SK-N-MC (cell line): Measurements from ENCODE around the gene FTL.

Source experiments
- DNase-seq: peaks from one replicate; pipeline ENCODE4 v3.0.0-alpha.2; 2011; ENCODE audit warnings: low read depth, low spot score
- H3K27ac ChIP-seq: fragments of 200-600 bp; sonication (generic); 2 replicates; pipeline ENCODE4 v1.5.1; 2016; ENCODE audit warnings: mixed run types
- H3K36me3 ChIP-seq: fragments of 200-600 bp; sonication (generic); 2 replicates; pipeline ENCODE4 v1.6.1; 2017; ENCODE audit warnings: antibody characterized with exemption, low read length, mixed read lengths; ENCODE audit not compliant: insufficient read depth
- H3K4me3 ChIP-seq: fragments of 200-600 bp; sonication (generic); 2 replicates; pipeline ENCODE4 v1.5.1; 2016
- H3K9ac ChIP-seq: fragments of 200-600 bp; sonication (generic); 2 replicates; pipeline ENCODE4 v1.8.0; 2017; ENCODE audit warnings: mixed run types, mixed read lengths; ENCODE audit not compliant: insufficient read length
- H3K9me3 ChIP-seq: fragments of 200-600 bp; sonication (generic); 2 replicates; pipeline ENCODE4 v1.6.1; 2017; ENCODE audit warnings: low read depth, mild to moderate bottlenecking, antibody characterized with exemption, low read length, moderate library complexity, mixed read lengths
- EZH2 ChIP-seq: fragments of 200-600 bp; sonication (generic); IDR thresholded peaks from one replicate; pipeline ENCODE4 v1.6.1; 2017; ENCODE audit warnings: antibody characterized with exemption
- FOXP2 ChIP-seq: optimal IDR thresholded peaks from 2 replicates; pipeline ENCODE3; 2011; ENCODE audit warnings: mild to moderate bottlenecking, moderate library complexity; ENCODE audit not compliant: insufficient read depth; ENCODE audit errors: extremely low read length, control extremely low read depth
- POLR2AphosphoS5 ChIP-seq: IDR thresholded peaks from 2 replicates; pipeline ENCODE4 v1.6.1; 2012; ENCODE audit warnings: mild to moderate bottlenecking, low read depth, low read length, borderline replicate concordance

The FTL gene

GRCh38 chr19:48967346-48968178 is 2.5 kb downstream of the FTL start:
- no peak for DNase-seq
- H3K36me3 ChIP-seq = peaks cover 17% of the 10 kb centered on the region
- H3K27ac ChIP-seq = peak overlapping the region; percentile 87
- no peak overlapping the region for H3K9ac ChIP-seq
- H3K9me3 ChIP-seq = no peaks in the 10 kb centered on the region
- no peak overlapping the region for H3K4me3 ChIP-seq
- TF ChIP-seq POLR2AphosphoS5 (peak; percentile 41; the same call in 1 of the 2 replicates), EZH2 (no peak), FOXP2 (no peak)

- Histone ChIP-seq H3K4me3 (no peak overlapping the region), H3K27ac (peak overlapping the region; percentile 87), H3K9ac (no peak overlapping the region), H3K9me3 (no peaks in the 10 kb centered on the region), H3K36me3 (peaks cover 17% of the 10 kb centered on the region)
- no peak for DNase-seq
- no peak for TF ChIP-seq EZH2
- no peak for TF ChIP-seq FOXP2
- no peak for TF ChIP-seq POLR2AphosphoS5
Measured at GRCh38 chr19:48968179-48968661, 3.1 kb downstream of the FTL start.

- DNase-seq = no peak
- TF ChIP-seq POLR2AphosphoS5 (peak; percentile 30; the same call in 1 of the 2 replicates), FOXP2 (no peak)
- no peak overlapping the region for H3K4me3 ChIP-seq
- H3K9ac ChIP-seq = no peak overlapping the region
- H3K27ac ChIP-seq = peak overlapping the region; percentile 87
- H3K36me3 ChIP-seq = peaks cover 20% of the 10 kb centered on the region
- H3K9me3 ChIP-seq = no peaks in the 10 kb centered on the region
Measured at GRCh38 chr19:48968813-48969218, 3.7 kb downstream of the FTL start.

- TF ChIP-seq EZH2 = no peak
- TF ChIP-seq FOXP2 = no peak
- TF ChIP-seq POLR2AphosphoS5 = no peak
- peak; percentile 73 for DNase-seq
- Histone ChIP-seq H3K27ac (peak overlapping the region; percentile 87), H3K9ac (no peak overlapping the region), H3K9me3 (no peaks in the 10 kb centered on the region), H3K4me3 (no peak overlapping the region), H3K36me3 (peaks cover 27% of the 10 kb centered on the region)
Measured at GRCh38 chr19:48969276-48970138, 4.4 kb downstream of the FTL start.

GRCh38 chr19:48970139-48970766 is 5.1 kb downstream of the FTL start:
- no peak overlapping the region for H3K4me3 ChIP-seq
- no peak for DNase-seq
- peak overlapping the region; percentile 38; the same call in 1 of the 2 replicates for H3K27ac ChIP-seq
- peaks cover 28% of the 10 kb centered on the region for H3K36me3 ChIP-seq
- no peak overlapping the region for H3K9ac ChIP-seq
- H3K9me3 ChIP-seq = no peaks in the 10 kb centered on the region
- TF ChIP-seq POLR2AphosphoS5 (no peak; the same call in 1 of the 2 replicates), FOXP2 (no peak), EZH2 (no peak)

- DNase-seq = no peak
- Histone ChIP-seq H3K27ac (no peak overlapping the region; the same call in 1 of the 2 replicates), H3K9ac (no peak overlapping the region), H3K4me3 (no peak overlapping the region), H3K36me3 (peaks cover 23% of the 10 kb centered on the region), H3K9me3 (no peaks in the 10 kb centered on the region)
- TF ChIP-seq FOXP2 (no peak), EZH2 (no peak), POLR2AphosphoS5 (no peak)
Measured at GRCh38 chr19:48970923-48971395, 5.8 kb downstream of the FTL start.

- no peak for TF ChIP-seq FOXP2
- no peak for TF ChIP-seq EZH2
- TF ChIP-seq POLR2AphosphoS5 = no peak
Measured at GRCh38 chr19:48975947-48976847, 11.1 kb downstream of the FTL start.

More at GRCh38 chr19:48975947-48976847, 11.1 kb downstream of the FTL start:
- Histone ChIP-seq H3K9ac (no peak overlapping the region), H3K9me3 (no peaks in the 10 kb centered on the region), H3K36me3 (peaks cover 11% of the 10 kb centered on the region), H3K27ac (0 out of 2 replicates have a peak overlapping the region, but pooled peaks have one; percentile 9), H3K4me3 (no peak overlapping the region)
- DNase-seq = no peak
